ENCODE measurements around the gene FKBP5. TPM values are rescaled to one million over a fixed set of nuclear protein-coding genes. Genes with fewer than 3 reads are reported as not detected.
A peak's percentile ranks its signal among the peaks of the same experiment; 100 is the strongest.

The FKBP5 gene
- polyA plus RNA-seq, 1 experiment: 1.6 TPM

GRCh38 chr6:35687658-35688604, 784 bp downstream of the FKBP5 start:
- H3K36me3 ChIP-seq (ENCODE audit: control insufficient read depth, insufficient read depth, low read length): no peaks in the 10 kb centered on the region
- CTCF ChIA-PET: interaction anchor here (0.8 to 4.7 kb wide), 5 partner anchors 44 to 104 kb away, joined by 3 to 28 read pairs (median 6); partner anchors contain the start of gene ARMC12
- peak overlapping the region; percentile 63 for H3K4me3 ChIP-seq (ENCODE audit: low read depth, low read length)
- TF ChIP-seq CTCF (IDR thresholded peaks at IDR 0.05; ENCODE audit: insufficient read depth, low read depth, low read length): no peak
- DNase-seq (ENCODE audit: low read depth): no peak
- POLR2A ChIA-PET: no interaction called here
- no peaks in the 10 kb centered on the region for H3K27me3 ChIP-seq (ENCODE audit: control insufficient read depth, insufficient read depth, low read length)

- peak overlapping the region; percentile 63 for H3K4me3 ChIP-seq (ENCODE audit: low read depth, low read length)
- CTCF ChIA-PET: interaction anchor here (0.8 to 4.7 kb wide), 6 partner anchors 20 to 118 kb away, joined by 3 to 28 read pairs (median 5); partner anchors contain the start of gene ARMC12
- POLR2A ChIA-PET: no interaction called here
- H3K36me3 ChIP-seq (ENCODE audit: control insufficient read depth, insufficient read depth, low read length): no peaks in the 10 kb centered on the region
- no peak for DNase-seq (ENCODE audit: low read depth)
- no peak for TF ChIP-seq CTCF (IDR thresholded peaks at IDR 0.05; ENCODE audit: insufficient read depth, low read depth, low read length)
- no peaks in the 10 kb centered on the region for H3K27me3 ChIP-seq (ENCODE audit: control insufficient read depth, insufficient read depth, low read length)
Observed at GRCh38 chr6:35686873-35687555, 1.7 kb downstream of the FKBP5 start.

GRCh38 chr6:35686436-35686835, 2.3 kb downstream of the FKBP5 start:
- no peak for TF ChIP-seq CTCF (IDR thresholded peaks at IDR 0.05; ENCODE audit: insufficient read depth, low read depth, low read length)
- DNase-seq (ENCODE audit: low read depth): no peak
- Histone ChIP-seq H3K36me3 (ENCODE audit: control insufficient read depth, insufficient read depth, low read length) (no peaks in the 10 kb centered on the region), H3K27me3 (ENCODE audit: control insufficient read depth, insufficient read depth, low read length) (no peaks in the 10 kb centered on the region), H3K4me3 (ENCODE audit: low read depth, low read length) (no peak overlapping the region)
- CTCF ChIA-PET: interaction anchor here (1.5 to 4.7 kb wide), 4 partner anchors 19 to 118 kb away, joined by 3 to 28 read pairs (median 14); partner anchors contain the start of gene ARMC12
- POLR2A ChIA-PET: no interaction called here

GRCh38 chr6:35683267-35683666, 5.4 kb downstream of the FKBP5 start:
- H3K36me3 ChIP-seq (ENCODE audit: control insufficient read depth, insufficient read depth, low read length): no peaks in the 10 kb centered on the region
- no peak for DNase-seq (ENCODE audit: low read depth)
- CTCF ChIA-PET: interaction anchor here (0.6 to 4.7 kb wide), 5 partner anchors 49 to 99 kb away, joined by 3 to 28 read pairs (median 4); partner anchors contain the start of gene ARMC12
- POLR2A ChIA-PET: no interaction called here
- no peak overlapping the region for H3K4me3 ChIP-seq (ENCODE audit: low read depth, low read length)
- no peak for TF ChIP-seq CTCF (IDR thresholded peaks at IDR 0.05; ENCODE audit: insufficient read depth, low read depth, low read length)
- H3K27me3 ChIP-seq (ENCODE audit: control insufficient read depth, insufficient read depth, low read length): no peaks in the 10 kb centered on the region

GRCh38 chr6:35681298-35681697, 7.4 kb downstream of the FKBP5 start:
- no peak for DNase-seq (ENCODE audit: low read depth)
- TF ChIP-seq CTCF (IDR thresholded peaks at IDR 0.05; ENCODE audit: insufficient read depth, low read depth, low read length): no peak
- ChIA-PET POLR2A (no interaction called here), CTCF (interaction anchor here (0.8 to 4.7 kb wide), 4 partner anchors 14 to 93 kb away, joined by 3 to 19 read pairs (median 4); partner anchors contain the start of gene ARMC12)
- Histone ChIP-seq H3K4me3 (ENCODE audit: low read depth, low read length) (no peak overlapping the region), H3K27me3 (ENCODE audit: control insufficient read depth, insufficient read depth, low read length) (no peaks in the 10 kb centered on the region), H3K36me3 (ENCODE audit: control insufficient read depth, insufficient read depth, low read length) (no peaks in the 10 kb centered on the region)
